Bronchial epithelial cell (primary cell): ENCODE data around the gene ZBTB16. TPM values are rescaled to one million over a fixed set of nuclear protein-coding genes. Genes with fewer than 3 reads are reported as not detected.

Experiments
- DNase-seq: peaks from one replicate; pipeline ENCODE4 v3.0.0-alpha.2; 2010; ENCODE audit warnings: low read depth
- FAIRE-seq: peaks from 2 replicates; lab custom pipeline; 2011; peaks lifted over from hg19 to GRCh38; lab: Jason Lieb, UNC
- H3K27me3 ChIP-seq: 2 replicates; pipeline ENCODE4 v1.5.1; 2011; ENCODE audit warnings: low read length; ENCODE audit not compliant: control insufficient read depth, insufficient read depth
- H3K36me3 ChIP-seq: 2 replicates; pipeline ENCODE4 v1.5.1; 2011; ENCODE audit warnings: low read length; ENCODE audit not compliant: control insufficient read depth, insufficient read depth
- H3K4me3 ChIP-seq: 2 replicates; pipeline ENCODE4 v1.5.1; 2011; ENCODE audit warnings: mild to moderate bottlenecking, low read depth, low read length, control low read depth
- CTCF ChIP-seq: IDR thresholded peaks from 2 replicates; pipeline ENCODE4 v1.5.1; 2011; ENCODE audit warnings: mild to moderate bottlenecking, moderate library complexity, low read length, control low read depth, inconsistent platforms; ENCODE audit not compliant: insufficient read depth, severe bottlenecking
- total RNA-seq: library from RNA; depleted of rRNA; stranded (reverse); fragments of >200 nt; gene quantifications from 2 replicates; pipeline ENCODE4 v1.2.1, GENCODE V29; 2014

ZBTB16 gene
- total RNA-seq, 1 donor from 2014 or later: 3.2 TPM

GRCh38 chr11:114031246-114031966, 28.1 kb upstream of the ZBTB16 start:
- TF ChIP-seq CTCF: no peak

GRCh38 chr11:114031967-114032320, 27.6 kb upstream of the ZBTB16 start:
- FAIRE-seq (no peak), DNase-seq (no peak)
- TF ChIP-seq CTCF: no peak
- Histone ChIP-seq H3K27me3 (peaks cover 2% of the 10 kb centered on the region), H3K36me3 (no peaks in the 10 kb centered on the region), H3K4me3 (no peak overlapping the region)

More at GRCh38 chr11:114031246-114031966, 28.1 kb upstream of the ZBTB16 start:
- H3K27me3 ChIP-seq: peaks cover 2% of the 10 kb centered on the region
- DNase-seq: no peak
- no peak overlapping the region for H3K4me3 ChIP-seq
- no peak for FAIRE-seq
- H3K36me3 ChIP-seq: no peaks in the 10 kb centered on the region

GRCh38 chr11:114033066-114033465, 26.4 kb upstream of the ZBTB16 start:
- H3K36me3 ChIP-seq: no peaks in the 10 kb centered on the region
- no peak for FAIRE-seq
- H3K27me3 ChIP-seq: peaks cover 2% of the 10 kb centered on the region
- no peak overlapping the region for H3K4me3 ChIP-seq
- DNase-seq: no peak
- TF ChIP-seq CTCF: no peak

GRCh38 chr11:114033572-114033971, 25.9 kb upstream of the ZBTB16 start:
- TF ChIP-seq CTCF: no peak
- H3K27me3 ChIP-seq: peaks cover 2% of the 10 kb centered on the region
- no peaks in the 10 kb centered on the region for H3K36me3 ChIP-seq
- no peak for DNase-seq
- FAIRE-seq: no peak
- no peak overlapping the region for H3K4me3 ChIP-seq

- Histone ChIP-seq H3K27me3 (no peaks in the 10 kb centered on the region), H3K4me3 (no peak overlapping the region), H3K36me3 (no peaks in the 10 kb centered on the region)
- DNase-seq (no peak), FAIRE-seq (no peak)
- TF ChIP-seq CTCF: no peak
Measured at GRCh38 chr11:114034956-114035355, 24.6 kb upstream of the ZBTB16 start.
